ENCODE results near the gene ESPN.

Gene ESPN

DNA sequence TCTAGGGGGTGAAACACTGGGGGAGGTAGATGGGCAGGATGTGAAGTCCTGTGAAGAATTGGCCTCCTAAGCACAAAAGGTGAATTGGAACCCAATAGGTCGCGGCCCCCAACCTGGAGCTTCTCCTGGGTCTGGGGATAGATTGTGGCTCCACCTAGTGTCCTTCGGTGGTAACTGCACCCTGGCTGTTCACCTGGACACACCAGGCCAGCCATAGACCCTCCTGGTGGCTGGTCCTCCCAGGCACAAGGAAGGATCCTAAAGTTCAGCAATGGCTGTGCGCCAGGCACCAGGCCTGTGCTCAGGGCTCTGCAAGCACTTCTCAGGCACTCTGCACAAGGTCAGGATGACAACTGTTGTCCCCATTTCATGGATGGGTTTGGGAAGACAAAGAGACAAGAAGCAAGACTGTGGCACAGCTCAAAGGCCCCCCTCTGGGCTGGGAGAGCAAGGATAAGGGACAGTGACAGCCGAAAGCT, 13.5 kb downstream of the ESPN start:
- no peaks in the 10 kb centered on the region for H3F3A ChIP-seq (ENCODE audit: low read depth)
- H3K36me3 ChIP-seq (ENCODE audit: insufficient read depth, low read length), result no peaks in the 10 kb centered on the region
- H4K20me1 ChIP-seq (ENCODE audit: insufficient read depth, low read length, poor library complexity, severe bottlenecking), result no peaks in the 10 kb centered on the region
- H3K79me2 ChIP-seq (ENCODE audit: insufficient read depth, low read length), result no peaks in the 10 kb centered on the region
- TF ChIP-seq, protein P1, sequence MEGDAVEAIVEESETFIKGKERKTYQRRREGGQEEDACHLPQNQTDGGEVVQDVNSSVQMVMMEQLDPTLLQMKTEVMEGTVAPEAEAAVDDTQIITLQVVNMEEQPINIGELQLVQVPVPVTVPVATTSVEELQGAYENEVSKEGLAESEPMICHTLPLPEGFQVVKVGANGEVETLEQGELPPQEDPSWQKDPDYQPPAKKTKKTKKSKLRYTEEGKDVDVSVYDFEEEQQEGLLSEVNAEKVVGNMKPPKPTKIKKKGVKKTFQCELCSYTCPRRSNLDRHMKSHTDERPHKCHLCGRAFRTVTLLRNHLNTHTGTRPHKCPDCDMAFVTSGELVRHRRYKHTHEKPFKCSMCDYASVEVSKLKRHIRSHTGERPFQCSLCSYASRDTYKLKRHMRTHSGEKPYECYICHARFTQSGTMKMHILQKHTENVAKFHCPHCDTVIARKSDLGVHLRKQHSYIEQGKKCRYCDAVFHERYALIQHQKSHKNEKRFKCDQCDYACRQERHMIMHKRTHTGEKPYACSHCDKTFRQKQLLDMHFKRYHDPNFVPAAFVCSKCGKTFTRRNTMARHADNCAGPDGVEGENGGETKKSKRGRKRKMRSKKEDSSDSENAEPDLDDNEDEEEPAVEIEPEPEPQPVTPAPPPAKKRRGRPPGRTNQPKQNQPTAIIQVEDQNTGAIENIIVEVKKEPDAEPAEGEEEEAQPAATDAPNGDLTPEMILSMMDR (conservative IDR thresholded peaks at IDR 0.05; ENCODE audit: low read length), result peak; percentile 86
- TF ChIP-seq EZH2phosphoT487 (IDR thresholded peaks at IDR 0.05; ENCODE audit: borderline replicate concordance), result no peak
- H3K4me2 ChIP-seq (ENCODE audit: low read depth, low read length, poor library complexity, severe bottlenecking), result no peak overlapping the region
- no peak overlapping the region for H2AFZ ChIP-seq (ENCODE audit: low read length)
- no peaks in the 10 kb centered on the region for H3K9me3 ChIP-seq (ENCODE audit: insufficient read depth, low read depth, low read length)
- H3K4me3 ChIP-seq (ENCODE audit: low read length, poor library complexity, severe bottlenecking), result no peak overlapping the region
- H3K9ac ChIP-seq (ENCODE audit: low read depth, low read length, poor library complexity, severe bottlenecking), result no peak overlapping the region
- H3K27me3 ChIP-seq (ENCODE audit: insufficient read depth, low read length, poor library complexity, severe bottlenecking), result no peaks in the 10 kb centered on the region
- no peaks in the 10 kb centered on the region for H3K4me1 ChIP-seq (ENCODE audit: insufficient read depth, low read length, poor library complexity, severe bottlenecking)
- no peaks in the 10 kb centered on the region for H3K9me2 ChIP-seq (replicated peaks; ENCODE audit: low read depth, low read length)

- Histone ChIP-seq H3K27me3 (ENCODE audit: insufficient read depth, low read length, poor library complexity, severe bottlenecking) (no peaks in the 10 kb centered on the region), H3K4me3 (ENCODE audit: low read length, poor library complexity, severe bottlenecking) (no peak overlapping the region), H3K79me2 (ENCODE audit: insufficient read depth, low read length) (no peaks in the 10 kb centered on the region), H3K9me3 (ENCODE audit: insufficient read depth, low read depth, low read length) (no peaks in the 10 kb centered on the region), H3K4me1 (ENCODE audit: insufficient read depth, low read length, poor library complexity, severe bottlenecking) (no peaks in the 10 kb centered on the region), H3K9me2 (replicated peaks; ENCODE audit: low read depth, low read length) (no peaks in the 10 kb centered on the region), H3F3A (ENCODE audit: low read depth) (no peaks in the 10 kb centered on the region), H3K4me2 (ENCODE audit: low read depth, low read length, poor library complexity, severe bottlenecking) (no peak overlapping the region), H3K36me3 (ENCODE audit: insufficient read depth, low read length) (no peaks in the 10 kb centered on the region), H3K9ac (ENCODE audit: low read depth, low read length, poor library complexity, severe bottlenecking) (no peak overlapping the region), H4K20me1 (ENCODE audit: insufficient read depth, low read length, poor library complexity, severe bottlenecking) (no peaks in the 10 kb centered on the region), H2AFZ (ENCODE audit: low read length) (no peak overlapping the region)
- no peak for TF ChIP-seq EZH2phosphoT487 (IDR thresholded peaks at IDR 0.05; ENCODE audit: borderline replicate concordance)
- TF ChIP-seq, protein P1 (conservative IDR thresholded peaks at IDR 0.05; ENCODE audit: low read length), result no peak
These were observed 15.9 kb downstream of the ESPN start for GRCh38 chr1:6440198-6441126.

GRCh38 chr1:6441586-6441985, 17.0 kb downstream of the ESPN start:
- Histone ChIP-seq H3K4me1 (ENCODE audit: insufficient read depth, low read length, poor library complexity, severe bottlenecking) (no peaks in the 10 kb centered on the region), H3K9me3 (ENCODE audit: insufficient read depth, low read depth, low read length) (no peaks in the 10 kb centered on the region), H3K36me3 (ENCODE audit: insufficient read depth, low read length) (no peaks in the 10 kb centered on the region), H3K27me3 (ENCODE audit: insufficient read depth, low read length, poor library complexity, severe bottlenecking) (no peaks in the 10 kb centered on the region), H3F3A (ENCODE audit: low read depth) (no peaks in the 10 kb centered on the region), H3K9ac (ENCODE audit: low read depth, low read length, poor library complexity, severe bottlenecking) (no peak overlapping the region), H3K4me2 (ENCODE audit: low read depth, low read length, poor library complexity, severe bottlenecking) (no peak overlapping the region), H3K4me3 (ENCODE audit: low read length, poor library complexity, severe bottlenecking) (no peak overlapping the region), H4K20me1 (ENCODE audit: insufficient read depth, low read length, poor library complexity, severe bottlenecking) (no peaks in the 10 kb centered on the region), H3K79me2 (ENCODE audit: insufficient read depth, low read length) (no peaks in the 10 kb centered on the region), H3K9me2 (replicated peaks; ENCODE audit: low read depth, low read length) (no peaks in the 10 kb centered on the region), H2AFZ (ENCODE audit: low read length) (no peak overlapping the region)
- TF ChIP-seq, protein P1 (conservative IDR thresholded peaks at IDR 0.05; ENCODE audit: low read length), result no peak
- no peak for TF ChIP-seq EZH2phosphoT487 (IDR thresholded peaks at IDR 0.05; ENCODE audit: borderline replicate concordance)

Data from Loucy (cell line).